ENCODE data around the gene OR1F1. TPM values are rescaled to one million over a fixed set of nuclear protein-coding genes. Genes with fewer than 3 reads are reported as not detected.

The OR1F1 gene
- total RNA-seq, 2 experiments from 2014 or later = not detected

GRCh38 chr16:3186946-3187690 is 886 bp upstream of the OR1F1 start:
- Histone ChIP-seq H3K27me3 (ENCODE audit: control insufficient read depth in 1 of 2, insufficient read depth in 2 of 2, low read length in 2 of 2) (peaks cover 68 to 79% of the 10 kb centered on the region in 2 experiments), H3K4me1 (ENCODE audit: insufficient read depth, low read length) (peaks cover 68% of the 10 kb centered on the region)
- peaks cover 64% of the 10 kb centered on the region for H3K4me1 Mint-ChIP-seq (ENCODE audit: low read depth)

DNA sequence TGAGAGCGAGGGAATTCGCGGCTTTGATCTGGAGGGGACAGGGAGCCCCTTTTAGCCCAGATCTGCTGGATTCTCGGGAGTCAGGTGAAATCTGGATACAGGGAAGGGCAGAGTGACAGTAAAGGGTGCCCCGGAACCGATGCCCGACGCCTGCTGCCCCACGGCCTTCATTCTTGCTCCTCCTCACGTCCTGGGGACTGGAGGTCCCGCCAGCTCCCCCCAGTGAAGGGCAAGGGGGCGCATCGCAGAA is 596 bp downstream of the OR1F1 start:
- H3K4me3 Mint-ChIP-seq = peak overlapping the region; percentile 81

More at GRCh38 chr16:3186946-3187690, 886 bp upstream of the OR1F1 start:
- H3K9me3 ChIP-seq (ENCODE audit: control insufficient read depth in 1 of 2, insufficient read depth in 1 of 2, low read length in 2 of 2) = peaks cover 5 to 63% of the 10 kb centered on the region in 2 experiments
- intact Hi-C loops (cut with DNase I, micrococcal nuclease) = loop anchor here (5.0 to 10.0 kb wide), 4 partner anchors 35 to 78 kb away; no protein-coding TSS in a partner anchor
- no peak overlapping the region for H3K27ac ChIP-seq (ENCODE audit: low read depth in 1 of 2, low read length in 2 of 2)
- Mint-ChIP-seq H3K27ac (peak overlapping the region; percentile 80), H3K9me3 (peaks cover 7% of the 10 kb centered on the region), H3K4me3 (peak overlapping the region; percentile 82), H3K27me3 (peaks cover 92% of the 10 kb centered on the region), H3K36me3 (ENCODE audit: low read depth) (peaks cover 5% of the 10 kb centered on the region)
- no peak for TF ChIP-seq CTCF (IDR thresholded peaks at IDR 0.05)
- no peak for DNase-seq
- H3K4me3 ChIP-seq (ENCODE audit: low read length) = no peak overlapping the region
- CTCF ChIA-PET = no interaction called here
- ATAC-seq (ENCODE audit: poor library complexity) = no peak
- POLR2A ChIA-PET = interaction anchor here (0.7 to 3.1 kb wide), 6 partner anchors 15 to 76 kb away, joined by 3 to 13 read pairs (median 4); partner anchors contain the start of gene ZNF200
- no peaks in the 10 kb centered on the region for H3K36me3 ChIP-seq (ENCODE audit: insufficient read depth, low read length)

More for the DNA sequence above, 596 bp downstream of the OR1F1 start:
- Histone ChIP-seq H3K9me3 (ENCODE audit: control insufficient read depth in 1 of 2, insufficient read depth in 1 of 2, low read length in 2 of 2) (peaks cover 5 to 65% of the 10 kb centered on the region in 2 experiments), H3K27me3 (ENCODE audit: control insufficient read depth in 1 of 2, insufficient read depth in 2 of 2, low read length in 2 of 2) (peaks cover 68 to 79% of the 10 kb centered on the region in 2 experiments), H3K4me3 (ENCODE audit: low read length) (peak overlapping the region; percentile 33), H3K27ac (ENCODE audit: low read depth in 1 of 2, low read length in 2 of 2) (no peak overlapping the region), H3K36me3 (ENCODE audit: insufficient read depth, low read length) (no peaks in the 10 kb centered on the region), H3K4me1 (ENCODE audit: insufficient read depth, low read length) (peaks cover 57% of the 10 kb centered on the region)
- DNase-seq = no peak
- ATAC-seq (ENCODE audit: poor library complexity) = no peak
- H3K27me3 Mint-ChIP-seq = peaks cover 88% of the 10 kb centered on the region
- POLR2A ChIA-PET = interaction anchor here (0.6 to 3.1 kb wide), 9 partner anchors 14 to 213 kb away, joined by 3 to 13 read pairs (median 5); partner anchors contain the start of genes ZNF174, ZNF200 and ZNF263
- CTCF ChIA-PET = interaction anchor here (1.1 kb wide), 1 partner anchor 23 kb away, joined by 3 read pairs; no protein-coding TSS in a partner anchor
- intact Hi-C loops (cut with DNase I, micrococcal nuclease) = loop anchor here (5.0 to 10.0 kb wide), 4 partner anchors 36 to 76 kb away; no protein-coding TSS in a partner anchor
- TF ChIP-seq CTCF (IDR thresholded peaks at IDR 0.05) = no peak
- H3K9me3 Mint-ChIP-seq = peaks cover 7% of the 10 kb centered on the region
- peaks cover 50% of the 10 kb centered on the region for H3K4me1 Mint-ChIP-seq (ENCODE audit: low read depth)
- peaks cover 5% of the 10 kb centered on the region for H3K36me3 Mint-ChIP-seq (ENCODE audit: low read depth)
- H3K27ac Mint-ChIP-seq = no peak overlapping the region

All from CD4-positive, alpha-beta T cell (primary cell).